Measurements from ENCODE around the gene CCNY. TPM values are rescaled to one million over a fixed set of nuclear protein-coding genes. Genes with fewer than 3 reads are reported as not detected.
"Not testable (repeated sequence)": the region's sequence is repeated elsewhere in the genome, so short reads cannot be mapped to it uniquely, and the experiment has no call there.

CCNY gene
- total RNA-seq (2014; rRNA removed; shearing (Covaris generic)), result 28.4 and 33.1 TPM in 2 replicates

DNA sequence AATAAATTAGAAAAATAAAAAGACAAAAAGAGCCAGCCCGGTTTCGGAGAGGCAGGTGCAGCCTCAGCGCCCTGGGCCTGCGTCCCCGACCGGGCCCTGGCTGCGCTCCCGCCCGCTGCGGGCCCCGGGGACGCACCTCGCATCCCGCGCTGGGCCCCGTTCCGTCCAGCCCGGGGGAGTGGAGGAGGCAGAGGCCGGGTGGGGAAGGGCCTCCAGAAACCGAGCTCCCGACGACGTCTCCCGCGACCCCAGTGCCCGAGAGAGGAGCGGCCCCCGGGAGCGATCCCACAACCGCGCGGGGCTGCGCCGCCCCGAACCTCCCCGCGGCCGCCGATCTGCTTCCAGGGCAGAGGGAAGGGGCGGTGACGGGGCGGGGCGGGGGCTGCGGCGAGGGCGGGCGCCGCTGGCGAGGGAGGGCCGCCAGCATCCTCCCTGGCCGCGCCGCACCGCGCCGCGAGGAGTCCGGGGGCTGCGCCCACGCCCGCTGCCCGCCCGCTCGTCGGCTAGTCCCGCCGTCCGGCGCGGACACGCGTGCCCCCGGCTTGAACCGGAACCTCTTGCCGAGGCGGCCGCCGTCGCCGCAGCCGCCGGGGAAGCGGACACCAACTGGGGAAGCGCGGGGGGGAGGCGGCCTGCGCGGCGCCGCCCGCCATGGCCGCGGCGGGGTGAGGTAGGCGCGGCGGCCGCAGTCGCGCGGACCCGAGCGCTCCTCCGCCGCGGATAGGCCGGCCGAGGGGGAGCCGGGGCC, at the start of gene CCNY:
TSS of gene CCNY (plus strand) at position 426 of the 748 bp plus-strand sequence. CDS start 545 bp downstream, outside the sequence.
- peak; percentile 68 for DNase-seq (ENCODE audit: low spot score)

DNA sequence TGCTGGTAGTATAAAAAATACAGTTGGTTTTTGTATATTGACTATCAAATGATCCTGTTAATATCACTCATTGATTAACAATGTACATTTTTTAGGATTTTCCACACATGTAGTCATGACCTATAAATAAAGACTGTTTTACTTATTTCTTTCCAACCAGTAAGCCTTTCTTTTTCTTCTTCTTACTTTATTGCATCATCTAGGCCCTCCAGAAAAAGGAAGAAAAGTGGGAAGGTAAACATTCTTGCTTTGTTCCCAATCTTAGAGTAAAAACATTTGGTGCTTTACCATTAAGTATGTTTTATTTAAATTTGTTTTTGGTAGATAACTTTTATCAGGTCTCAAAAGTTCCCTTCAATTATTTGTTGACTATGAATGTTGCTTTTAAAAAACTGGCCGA, 47.1 kb upstream of the CCNY start:
- no peak for DNase-seq (ENCODE audit: low spot score)

DNA sequence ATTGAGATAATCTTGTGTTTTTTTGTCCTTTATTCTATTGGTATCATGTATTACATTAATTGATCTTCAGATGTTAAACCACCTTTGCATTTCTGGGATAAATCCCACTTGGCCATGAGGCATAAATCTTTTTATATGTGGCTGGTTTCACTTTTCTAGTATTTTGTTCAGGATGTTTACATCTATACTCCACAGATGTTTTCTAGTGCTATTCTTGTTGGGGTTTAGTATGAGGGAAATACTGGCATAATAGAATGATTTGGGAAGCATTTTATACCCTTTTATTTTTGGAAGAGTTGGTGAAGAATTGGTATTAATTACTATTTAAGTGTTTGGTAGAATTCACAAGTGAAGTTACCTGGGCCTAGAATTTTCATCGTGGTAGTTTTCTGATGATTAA, 41.8 kb upstream of the CCNY start:
- no peak for DNase-seq (ENCODE audit: low spot score)

DNA sequence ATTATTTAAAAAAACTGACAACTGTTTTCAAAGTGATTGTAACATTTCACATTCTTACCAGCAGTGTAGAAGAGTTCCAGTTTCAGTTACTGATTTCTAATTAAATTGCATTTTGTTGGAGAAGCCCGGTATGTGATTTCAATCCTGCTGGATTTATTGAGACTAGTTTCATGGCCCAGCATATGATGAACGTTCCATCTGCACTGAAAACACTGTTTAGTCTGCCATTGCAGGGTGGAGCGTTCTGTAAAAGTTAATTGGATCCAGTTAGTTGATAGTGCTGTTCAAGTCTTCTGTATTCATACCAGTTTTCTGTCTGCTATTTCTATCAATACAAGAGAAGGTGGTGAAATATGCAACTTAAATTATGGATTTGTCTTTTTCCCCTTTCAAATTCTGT, 37.3 kb upstream of the CCNY start:
- no peak for DNase-seq (ENCODE audit: low spot score)

DNA sequence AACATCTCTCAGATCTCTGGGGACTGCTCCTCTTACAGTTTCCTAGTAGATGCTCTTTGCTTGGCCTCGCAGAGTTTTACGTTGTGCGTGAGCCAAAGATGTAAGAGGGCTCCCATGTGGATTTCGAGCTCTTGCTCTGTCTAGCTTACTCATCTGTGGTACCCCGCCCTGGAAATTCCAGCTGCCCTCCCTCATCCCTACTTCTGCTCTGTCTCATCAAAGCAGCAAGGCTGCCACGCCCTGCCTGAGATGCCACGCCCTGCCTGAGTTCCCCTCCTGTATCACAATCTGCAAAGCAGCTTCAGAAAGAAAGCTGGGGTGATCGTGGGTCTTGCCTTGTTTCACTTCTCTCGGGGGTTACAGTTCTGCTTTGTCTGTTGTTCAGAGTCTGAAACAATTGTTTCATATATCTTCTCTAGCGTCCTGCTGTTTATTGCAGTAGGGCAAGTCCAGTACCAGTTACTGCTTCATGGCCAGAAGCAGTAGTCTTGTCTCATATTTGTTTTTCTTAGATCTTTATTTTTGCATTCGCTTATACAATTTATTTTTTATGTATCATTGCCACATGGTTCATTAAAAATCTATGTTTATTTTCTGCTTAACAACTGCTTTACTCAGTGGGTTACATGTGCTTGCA, 36.1 kb upstream of the CCNY start:
- no peak for DNase-seq (ENCODE audit: low spot score)

DNA sequence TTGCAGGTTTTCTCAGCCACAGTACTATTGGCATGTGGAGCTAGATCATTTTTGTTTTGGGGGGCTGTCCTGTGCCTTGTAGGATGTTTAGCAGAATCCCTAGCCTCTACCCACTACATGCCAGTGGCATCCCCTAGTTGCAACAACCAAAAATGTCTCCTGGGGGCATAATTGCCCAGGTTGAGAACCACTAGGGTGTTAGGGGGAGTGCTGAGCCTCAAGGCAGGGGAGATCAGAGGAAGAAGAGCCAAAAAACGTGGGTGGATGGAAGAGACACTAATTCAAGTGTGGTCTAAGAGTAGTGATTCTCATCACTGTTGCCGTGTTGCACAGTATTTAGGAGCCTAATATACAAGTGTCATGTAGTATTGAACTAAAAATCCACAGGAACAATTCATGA, 31.7 kb upstream of the CCNY start:
- no peak for DNase-seq (ENCODE audit: low spot score)

DNA sequence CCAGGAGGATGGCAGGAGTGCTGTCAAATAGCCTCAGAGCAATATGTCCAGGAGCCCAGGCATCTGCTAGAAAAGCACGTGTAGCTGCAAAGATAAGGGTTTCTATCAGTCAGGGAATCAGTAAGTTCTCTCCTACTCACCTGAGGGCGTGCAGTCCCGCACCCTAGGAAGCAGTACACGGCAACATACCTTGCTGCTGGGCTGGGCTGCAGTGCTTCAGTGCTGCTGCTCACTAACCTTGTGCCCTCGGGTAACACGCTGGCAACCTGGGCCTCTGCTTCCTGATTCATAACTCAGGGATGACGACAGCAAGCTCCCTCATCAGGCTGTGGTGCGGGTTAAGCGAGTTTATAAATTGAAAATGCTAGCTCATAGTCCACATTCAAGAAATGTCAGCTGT, 29.5 kb upstream of the CCNY start:
- peak; percentile 64 for DNase-seq (ENCODE audit: low spot score)

DNA sequence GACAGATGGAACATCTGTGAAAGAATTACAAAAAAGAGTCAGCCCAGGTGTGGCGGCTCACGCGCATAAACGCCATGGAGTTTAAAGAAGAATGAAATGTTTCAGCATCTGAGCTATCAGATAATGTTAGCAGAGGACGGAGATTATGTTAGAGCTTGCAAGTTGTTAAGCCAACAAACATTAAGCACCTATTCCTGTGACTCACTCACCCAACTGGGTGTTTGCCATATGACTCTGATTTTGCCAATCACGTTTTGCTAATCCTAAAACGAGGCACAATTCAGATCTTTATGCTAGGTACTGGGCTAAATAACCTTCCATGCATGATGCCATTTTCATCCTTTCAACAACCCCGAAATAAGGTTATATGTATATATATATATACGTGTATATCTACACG, 29.0 kb upstream of the CCNY start:
- peak; percentile 33 for DNase-seq (ENCODE audit: low spot score)

DNA sequence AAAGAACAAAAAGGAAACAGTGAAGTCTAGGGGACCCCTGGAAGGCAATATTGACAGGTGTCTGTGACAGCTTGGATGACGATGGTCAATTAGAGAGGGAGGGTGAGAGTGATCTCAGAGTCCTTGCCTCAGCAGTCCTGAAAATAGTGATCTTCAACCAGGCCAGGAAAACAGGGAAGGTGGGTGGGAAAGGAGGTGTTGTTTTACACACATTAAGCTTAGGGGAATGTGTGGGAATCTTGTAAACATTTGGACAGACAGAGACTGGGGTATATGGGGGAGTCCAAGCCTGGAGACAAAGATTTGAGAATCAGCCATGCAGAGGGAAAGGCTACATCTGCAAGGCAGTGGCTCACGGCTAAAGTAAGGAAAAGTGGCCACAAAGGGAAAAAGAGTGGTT, 27.5 kb upstream of the CCNY start:
- DNase-seq (ENCODE audit: low spot score), result no peak

DNA sequence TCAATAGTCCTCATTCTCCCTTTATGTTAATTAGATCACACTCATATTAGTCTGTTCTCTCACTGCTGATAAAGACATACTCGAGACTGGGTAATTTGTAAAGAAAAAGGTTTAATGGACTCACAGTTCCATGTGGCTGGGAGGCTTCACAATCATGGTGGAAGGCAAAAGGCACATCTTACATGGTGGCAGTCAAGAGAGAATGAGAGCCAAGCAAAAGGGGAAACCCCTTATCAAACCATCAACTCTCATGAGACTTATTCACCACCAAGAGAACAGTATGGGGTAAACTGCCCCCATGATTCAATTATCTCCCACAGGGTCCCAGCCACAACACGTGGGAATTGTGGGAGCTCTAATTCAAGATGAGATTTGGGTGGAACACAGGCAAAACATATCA, 22.2 kb upstream of the CCNY start:
- not testable (repeated sequence) for DNase-seq (ENCODE audit: low spot score)

DNA sequence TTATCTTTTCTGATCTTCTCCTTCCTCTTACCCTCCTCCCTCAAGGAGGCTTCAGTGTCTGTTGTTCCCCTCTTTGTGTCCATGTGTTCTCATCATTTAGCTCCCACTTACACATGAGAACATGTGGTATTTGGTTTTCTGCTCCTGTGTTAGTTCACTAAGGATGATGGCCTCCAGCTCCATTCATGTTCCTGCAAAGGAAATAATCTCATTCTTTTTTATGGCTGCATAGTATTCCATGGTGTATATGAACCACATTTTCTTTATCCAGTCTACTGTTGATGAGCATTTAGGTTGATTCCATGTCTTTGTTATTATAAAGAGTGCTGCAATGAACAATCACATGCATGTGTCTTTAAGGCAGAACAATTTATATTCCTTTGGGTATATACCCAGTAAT, 21.1 kb upstream of the CCNY start:
- DNase-seq (ENCODE audit: low spot score), result not testable (repeated sequence)

DNA sequence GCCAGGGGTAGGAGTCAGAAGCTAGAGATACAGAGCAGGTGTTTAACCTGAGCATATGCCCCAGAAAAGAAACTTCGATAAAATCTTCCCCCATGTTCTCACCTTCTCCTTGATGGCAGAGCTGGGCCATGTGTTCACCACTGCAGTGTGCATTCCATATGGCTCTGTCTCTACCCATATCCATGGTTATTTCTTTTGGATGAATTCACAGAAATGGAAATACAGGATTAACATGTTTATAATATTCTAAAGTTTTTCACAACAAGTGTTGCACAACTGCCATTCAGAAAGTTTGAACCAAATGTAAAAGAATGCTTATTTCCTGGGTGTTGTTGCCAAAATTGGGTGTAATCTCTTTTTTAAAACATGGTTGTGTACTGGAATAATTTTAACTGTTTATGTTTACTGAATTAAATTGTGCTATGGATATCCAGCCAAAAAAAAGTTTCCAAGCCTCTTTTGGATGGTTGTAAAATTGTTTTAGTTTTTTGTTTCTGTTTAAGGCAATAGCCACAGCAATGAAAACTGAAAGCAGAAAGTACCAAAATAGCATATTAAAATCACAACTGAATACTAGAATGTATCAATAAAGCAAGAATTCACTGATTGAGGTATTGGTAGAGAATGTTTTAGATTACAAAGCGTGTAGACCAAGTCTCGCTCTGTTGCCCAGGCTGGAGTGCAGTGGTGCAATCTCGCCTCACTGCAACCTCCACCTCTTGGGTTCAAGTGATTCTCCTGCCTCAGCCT, 19.9 kb upstream of the CCNY start:
- DNase-seq (ENCODE audit: low spot score), result no peak

DNA sequence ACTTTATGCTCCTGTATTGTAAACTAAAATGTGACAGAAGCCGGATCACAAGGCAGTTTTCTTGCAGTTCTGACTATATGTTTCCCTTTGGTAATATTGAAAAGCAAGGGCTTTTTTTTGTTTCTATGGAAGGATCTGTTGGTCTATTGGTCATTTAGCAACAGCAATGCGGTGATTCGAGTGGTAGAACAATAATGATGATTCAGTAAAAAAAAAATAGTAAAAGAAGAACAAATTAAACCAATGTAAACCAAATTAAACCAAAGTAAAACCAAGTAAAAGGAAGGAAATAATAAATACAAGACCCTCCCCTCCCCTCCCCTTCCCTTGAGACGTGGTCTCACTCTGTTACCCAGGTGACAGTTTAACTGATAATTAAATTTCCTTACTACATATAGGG, 17.8 kb upstream of the CCNY start:
- DNase-seq (ENCODE audit: low spot score), result no peak

DNA sequence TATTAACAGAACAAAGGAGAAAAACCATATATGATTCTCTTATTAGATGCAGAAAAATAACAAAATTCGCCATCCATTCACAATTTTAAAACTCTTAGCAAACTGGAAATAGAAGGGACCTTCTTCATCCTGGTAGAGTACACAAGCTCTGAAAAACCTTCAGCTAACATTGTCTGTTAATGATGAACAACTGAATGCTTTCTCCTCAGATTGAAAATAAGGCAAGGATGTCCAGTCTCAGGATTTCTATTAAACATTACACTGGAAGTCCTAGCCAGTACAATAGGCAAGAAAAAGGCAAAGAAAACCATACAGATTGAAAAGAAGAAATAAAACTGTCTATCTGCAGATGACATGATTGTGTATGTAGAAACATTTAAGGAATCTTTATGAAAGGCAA, 16.0 kb upstream of the CCNY start:
- no peak for DNase-seq (ENCODE audit: low spot score)

DNA sequence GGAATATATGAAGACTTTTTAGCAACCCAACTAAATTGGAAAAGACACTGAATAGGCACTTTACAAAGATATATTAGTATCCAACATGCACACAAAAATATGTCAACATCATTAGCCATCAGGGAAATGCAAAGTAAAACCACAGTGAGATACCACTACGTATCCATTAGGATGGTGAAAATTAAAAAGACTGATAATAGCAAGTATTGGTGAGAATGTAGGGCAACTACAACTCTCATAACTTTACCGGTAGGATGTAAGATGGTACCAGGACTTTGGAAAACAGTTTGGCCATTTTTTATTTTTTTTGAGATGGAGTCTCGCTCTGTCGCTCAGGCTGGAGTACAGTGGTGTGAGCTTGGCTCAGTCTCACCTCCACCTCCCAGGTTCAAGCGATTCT, 13.7 kb upstream of the CCNY start:
- no peak for DNase-seq (ENCODE audit: low spot score)

DNA sequence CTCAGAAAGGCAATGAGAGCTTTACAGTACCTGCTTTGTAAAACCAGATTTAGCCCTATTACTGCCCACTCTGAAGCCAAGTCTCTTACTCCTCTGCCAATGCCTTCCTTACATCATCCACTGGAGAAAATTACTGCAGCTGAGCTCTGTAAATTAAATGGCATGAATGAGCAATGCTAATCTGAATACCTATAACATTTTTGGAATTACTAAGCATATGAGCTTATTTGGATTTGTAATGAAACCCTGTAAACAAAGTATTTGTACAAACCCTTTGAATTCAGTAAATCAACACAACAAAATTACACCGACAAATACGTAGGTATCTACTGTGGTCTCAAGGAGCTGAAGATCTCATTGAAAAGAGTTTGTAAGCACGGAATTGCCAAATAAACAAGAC, 12.1 kb upstream of the CCNY start:
- DNase-seq (ENCODE audit: low spot score), result no peak

DNA sequence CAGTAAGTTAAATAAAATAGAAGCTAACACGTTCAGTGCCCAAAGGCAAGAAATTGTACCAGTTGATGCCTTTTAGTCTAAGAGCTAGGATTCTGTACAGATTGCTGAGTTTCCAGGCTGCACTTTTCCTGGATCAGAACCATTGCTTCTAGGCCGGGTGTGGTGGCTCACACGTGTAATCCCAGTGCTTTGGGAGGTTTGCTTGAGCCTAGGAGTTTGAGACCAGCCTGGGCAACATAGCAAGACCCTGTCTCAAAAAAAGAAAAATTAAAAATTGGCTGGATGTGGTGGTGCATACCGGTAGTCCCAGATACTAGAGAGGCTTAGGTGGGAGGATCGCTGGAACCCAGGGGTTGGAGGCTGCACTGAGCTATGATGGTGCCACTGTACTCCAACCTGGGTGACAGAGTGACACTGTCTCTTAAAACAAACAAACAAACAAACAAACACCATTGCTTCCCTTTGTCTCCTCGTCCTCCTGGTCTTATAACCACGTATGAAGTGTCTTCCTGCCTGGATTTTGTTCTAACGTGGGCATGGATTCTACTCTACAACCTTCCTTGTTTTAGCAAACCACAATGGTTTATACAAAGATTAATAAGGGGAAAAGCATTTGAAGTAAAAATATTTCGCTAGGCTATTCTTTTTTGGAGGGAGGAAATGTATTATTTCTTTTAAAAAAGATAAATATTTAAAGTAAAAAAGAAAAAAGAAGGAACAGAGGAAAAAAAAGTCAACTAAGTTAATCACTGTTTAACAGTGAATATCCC, 9.7 kb upstream of the CCNY start:
- no peak for DNase-seq (ENCODE audit: low spot score)

DNA sequence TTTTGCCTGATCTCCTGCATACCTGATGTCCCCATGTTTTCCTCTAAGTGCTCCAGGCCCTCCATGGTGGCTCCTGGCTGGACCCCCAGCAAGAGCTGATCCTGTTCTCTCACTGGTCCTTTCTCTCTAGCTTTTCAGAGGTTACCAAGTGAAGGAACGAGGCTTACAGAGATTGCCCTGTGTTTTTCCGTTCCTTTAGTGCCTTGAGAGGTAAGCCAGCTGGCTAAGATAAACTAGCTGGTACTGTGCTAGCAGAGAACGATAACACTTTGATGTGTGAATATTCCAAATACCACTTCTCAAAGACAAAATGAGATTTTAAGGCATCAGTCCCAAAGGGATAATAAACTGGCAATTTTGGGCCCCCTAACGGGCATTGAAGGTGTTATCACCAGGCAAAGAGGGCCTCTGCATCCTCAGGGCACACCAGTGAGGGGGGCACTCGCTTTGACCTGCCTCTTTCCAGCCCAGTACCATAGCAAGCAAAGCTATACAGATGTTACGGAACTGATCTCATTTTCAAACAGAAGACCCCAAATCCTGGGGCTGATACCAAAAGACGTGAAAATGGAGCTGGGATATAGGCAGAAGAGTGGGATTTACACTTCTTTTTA, 8.4 kb upstream of the CCNY start:
- DNase-seq (ENCODE audit: low spot score), result no peak

DNA sequence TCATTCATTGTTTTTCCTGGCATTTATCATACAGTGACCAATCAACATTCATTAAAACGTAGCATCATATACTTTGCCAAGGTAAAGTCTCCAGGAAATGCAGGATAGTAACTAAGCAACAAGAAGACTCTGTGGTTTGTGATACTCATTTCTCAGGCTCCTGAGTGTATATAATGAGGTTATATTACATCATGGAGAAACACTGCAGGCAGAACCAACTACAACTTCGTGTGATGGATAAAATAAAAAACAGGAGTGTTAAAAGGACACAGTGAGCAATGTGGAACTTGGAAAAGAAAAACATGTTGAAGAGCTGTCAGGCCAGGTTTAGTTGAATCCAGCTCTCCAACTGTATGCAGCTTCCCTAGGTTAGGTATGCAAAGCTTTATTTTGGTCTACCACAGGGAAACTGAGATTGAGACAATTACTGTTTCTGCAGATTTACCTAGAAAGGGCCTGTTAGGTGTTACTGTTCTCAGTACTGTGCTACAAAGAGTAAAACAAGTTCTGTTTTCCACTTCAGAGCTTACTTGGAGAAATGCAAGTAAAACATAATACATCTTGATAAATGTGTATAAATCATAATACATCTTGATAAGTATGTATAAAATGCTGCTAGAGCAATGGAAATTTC, 7.8 kb upstream of the CCNY start:
- no peak for DNase-seq (ENCODE audit: low spot score)

DNA sequence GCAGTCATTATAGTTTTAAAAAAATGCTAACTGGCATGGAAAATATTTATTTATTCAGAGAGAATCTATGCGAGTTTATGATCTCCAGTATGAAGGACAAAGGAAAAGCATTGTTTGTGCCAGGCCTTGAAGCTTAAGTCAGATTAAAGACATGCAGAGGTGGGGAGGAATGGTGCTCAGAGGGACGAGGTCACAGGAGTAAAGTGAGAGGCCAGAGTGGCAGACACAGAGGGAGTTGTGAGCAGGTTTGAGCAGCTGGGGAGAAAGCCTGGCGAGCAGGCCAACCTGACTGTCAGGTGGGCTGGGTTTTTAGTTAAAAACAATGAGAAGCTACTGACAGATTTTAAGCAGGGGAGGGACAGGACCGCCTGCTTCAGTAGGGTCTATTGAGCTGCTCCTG, 6.8 kb upstream of the CCNY start:
- no peak for DNase-seq (ENCODE audit: low spot score)
